GM19025 (cell line): Measurements from ENCODE around the gene DLX4.

Experiments
- ATAC-seq: cut with Tn5 transposase; IDR thresholded peaks from one replicate; pipeline ENCODE4 v1.9.1; 2021; ENCODE audit warnings: mild to moderate bottlenecking, low read depth, moderate library complexity; ENCODE audit not compliant: unreplicated experiment

DLX4 gene

GRCh38 chr17:49967621-49968404 lies 1.2 kb upstream of the DLX4 start:
- ATAC-seq = no peak

DNA sequence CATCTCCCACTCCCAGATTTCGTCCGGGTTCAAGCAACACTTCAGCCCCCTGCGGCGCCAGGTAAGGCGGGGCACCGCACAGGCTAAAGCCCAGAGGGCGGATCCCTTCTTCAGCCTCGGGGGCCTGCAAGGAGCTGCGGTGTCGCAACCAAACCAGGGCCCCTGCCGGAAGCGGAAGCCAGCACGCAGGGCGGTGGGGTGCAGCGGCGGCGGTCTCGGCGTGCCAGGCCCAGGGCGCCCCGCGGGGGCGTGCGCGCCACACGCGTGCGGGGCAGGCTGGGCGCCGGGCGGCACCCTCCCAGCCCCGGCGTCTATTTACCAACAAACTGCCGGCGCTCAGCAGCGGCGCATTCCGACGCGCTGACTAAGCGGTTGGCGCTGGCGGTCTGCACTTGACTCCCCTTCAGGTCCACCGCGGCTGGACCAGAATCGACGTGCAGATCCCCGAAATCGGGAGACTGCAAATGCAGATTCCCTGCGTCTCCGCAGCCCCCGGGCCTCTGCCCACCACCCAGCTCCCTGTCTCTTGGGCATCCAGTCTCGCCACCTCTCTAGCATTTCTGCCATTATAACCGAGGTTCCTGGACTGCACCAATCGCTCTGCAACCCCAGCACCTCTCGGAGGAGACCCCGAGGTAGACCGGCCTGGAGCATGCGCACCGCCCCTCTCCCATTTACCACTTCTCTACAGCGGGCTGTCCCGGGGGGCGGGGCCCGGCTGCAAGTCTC lies 421 bp upstream of the DLX4 start:
- no peak for ATAC-seq

GRCh38 chr17:49969795-49970389 lies 902 bp downstream of the DLX4 start:
- ATAC-seq = no peak

GRCh38 chr17:49970498-49970897 lies 1.5 kb downstream of the DLX4 start:
- no peak for ATAC-seq

DNA sequence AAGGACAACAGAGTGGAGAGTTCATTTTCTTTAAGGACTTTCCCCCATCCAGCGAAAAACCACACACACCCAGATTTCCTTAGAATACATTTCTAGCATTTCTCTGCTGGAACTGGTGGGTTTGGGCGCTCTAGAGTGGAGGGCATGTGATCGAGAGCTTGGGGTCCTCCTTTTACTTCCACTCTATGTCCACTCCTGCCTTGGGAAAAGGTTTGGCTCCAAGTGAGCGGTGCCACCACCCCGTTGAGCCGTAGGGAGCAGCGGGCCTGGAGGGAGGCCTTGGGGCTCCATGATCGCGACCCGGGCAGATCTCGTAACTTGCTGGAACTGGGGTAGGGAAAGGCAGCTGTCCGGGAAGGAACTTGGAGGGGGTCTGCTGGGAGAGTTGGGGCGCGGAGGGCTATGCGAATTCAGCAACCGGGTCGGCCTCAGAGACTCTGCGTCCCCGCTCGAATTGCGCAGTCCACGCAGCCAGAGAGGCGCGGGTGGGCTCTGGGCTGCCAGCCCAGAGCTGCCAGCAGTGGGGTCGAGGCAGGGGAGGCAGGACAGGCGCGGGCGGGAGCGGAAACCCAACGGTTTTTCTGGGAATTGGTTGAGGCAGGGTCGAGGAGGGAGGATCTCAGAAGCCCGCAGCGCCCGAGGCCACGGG lies 2.3 kb downstream of the DLX4 start:
- no peak for ATAC-seq

- no peak for ATAC-seq
Observed at GRCh38 chr17:49971848-49972485, 3.0 kb downstream of the DLX4 start.

DNA sequence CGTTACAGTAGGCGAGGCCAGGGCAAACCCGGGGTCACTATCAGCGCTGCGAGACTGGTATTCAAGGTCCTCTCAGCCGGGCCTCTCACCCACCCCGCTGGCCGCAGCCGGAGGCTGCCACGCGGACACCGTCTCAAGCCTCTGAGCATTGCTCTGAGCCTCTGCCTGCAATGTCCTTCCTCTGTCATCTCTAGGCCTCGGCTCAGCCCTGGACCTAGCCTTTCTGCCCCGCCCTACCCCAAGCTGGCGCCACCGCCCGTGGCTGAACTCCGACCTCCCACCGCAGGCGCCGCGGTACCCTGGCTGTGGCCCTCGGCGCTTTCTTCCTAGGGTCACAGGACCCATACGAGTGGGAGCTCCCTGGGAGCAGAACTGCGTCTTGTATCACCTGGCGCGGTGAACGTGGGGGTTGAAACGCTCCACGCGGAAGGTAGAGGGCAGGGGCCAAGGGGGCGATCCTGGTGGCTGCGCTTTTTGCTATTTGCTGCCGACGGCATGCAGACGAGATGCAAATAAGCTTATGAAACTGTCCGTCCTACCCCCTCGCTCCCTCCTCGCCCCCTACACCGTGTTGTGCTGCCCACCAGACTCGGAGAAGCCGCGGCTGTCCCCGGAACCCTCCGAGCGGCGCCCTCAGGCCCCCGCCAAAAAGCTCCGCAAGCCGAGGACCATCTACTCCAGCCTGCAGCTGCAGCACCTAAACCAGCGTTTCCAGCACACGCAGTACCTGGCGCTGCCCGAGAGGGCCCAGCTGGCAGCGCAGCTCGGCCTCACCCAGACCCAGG lies 3.7 kb downstream of the DLX4 start:
- ATAC-seq = no peak

DNA sequence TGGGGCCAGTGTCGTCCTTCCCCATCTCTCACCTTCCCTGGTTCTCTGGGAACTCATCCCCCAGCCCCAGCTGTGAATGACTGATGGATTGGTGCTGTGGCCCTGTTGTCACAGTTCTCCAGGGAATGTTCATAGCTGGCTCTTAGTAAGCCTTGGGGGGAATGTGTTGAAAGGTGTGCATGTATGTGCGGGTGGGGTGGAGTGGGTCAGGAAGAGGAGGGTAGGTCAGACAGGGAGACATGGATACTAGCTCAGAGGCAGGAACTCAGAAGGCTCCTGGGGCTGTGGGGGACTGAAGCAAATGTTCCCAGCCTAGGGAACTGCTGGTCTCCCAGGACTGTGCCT lies 4.3 kb downstream of the DLX4 start:
- ATAC-seq = no peak

DNA sequence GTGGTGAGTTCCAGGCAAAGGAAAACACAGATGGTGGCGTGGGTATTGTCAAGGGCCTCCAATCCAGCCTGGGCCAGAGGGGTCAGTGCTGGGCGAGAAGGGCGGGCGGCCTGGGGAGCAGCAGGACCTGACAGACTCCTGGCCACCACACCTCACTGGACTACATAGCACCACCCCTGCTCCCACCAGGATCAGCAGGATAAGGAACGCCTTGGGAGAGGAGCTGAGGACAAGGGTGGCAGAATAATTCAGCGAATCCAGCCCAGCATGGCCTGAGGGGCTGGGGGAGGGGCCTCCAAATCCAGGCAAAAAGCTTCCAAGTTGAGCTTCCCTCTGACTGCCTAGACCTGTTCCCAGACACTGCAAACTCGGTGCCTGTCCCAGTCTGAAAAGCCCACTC lies 6.5 kb downstream of the DLX4 start:
- no peak for ATAC-seq

- ATAC-seq = no peak
Observed at GRCh38 chr17:49976163-49976827, 7.3 kb downstream of the DLX4 start.

DNA sequence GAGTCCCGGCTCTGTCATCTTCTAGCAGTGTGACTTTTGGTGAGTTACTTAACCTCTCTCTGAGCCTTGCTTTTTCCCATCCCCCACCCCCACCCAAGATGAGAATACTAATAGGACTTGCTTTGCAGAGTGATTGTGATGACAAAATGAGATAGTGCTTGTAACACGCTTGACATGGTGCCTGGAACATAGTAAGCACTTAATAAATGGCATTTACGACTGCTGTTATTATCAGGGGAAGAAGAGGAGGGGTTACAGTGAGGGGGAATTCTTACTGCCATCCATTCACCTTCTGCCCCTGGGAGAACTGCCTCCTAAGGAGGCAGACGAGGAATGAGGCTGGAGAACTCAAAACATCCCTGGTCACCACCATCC lies 7.8 kb downstream of the DLX4 start:
- no peak for ATAC-seq

GRCh38 chr17:49977463-49978389 lies 8.7 kb downstream of the DLX4 start:
- no peak for ATAC-seq

DNA sequence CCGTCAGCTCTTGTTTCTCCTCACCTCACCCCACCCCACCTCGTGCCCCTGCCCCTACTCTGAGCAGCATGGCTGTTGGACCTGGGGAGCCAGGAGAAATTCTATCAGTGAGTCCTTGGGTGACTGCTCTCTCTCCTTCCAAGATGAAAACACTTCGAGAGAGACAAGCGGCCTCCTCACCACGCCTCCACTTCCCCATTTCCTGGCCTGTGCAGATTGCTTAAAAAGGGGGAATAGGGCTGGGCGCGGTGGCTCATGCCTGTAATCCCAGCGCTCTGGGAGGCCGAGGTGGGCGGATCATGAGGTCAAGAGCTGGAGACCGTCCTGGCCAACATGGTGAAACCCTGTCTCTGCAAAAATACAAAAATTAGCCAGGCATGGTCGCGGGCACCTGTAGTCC lies 9.5 kb downstream of the DLX4 start:
- ATAC-seq = no peak

GRCh38 chr17:49979748-49980479 lies 10.9 kb downstream of the DLX4 start:
- no peak for ATAC-seq

DNA sequence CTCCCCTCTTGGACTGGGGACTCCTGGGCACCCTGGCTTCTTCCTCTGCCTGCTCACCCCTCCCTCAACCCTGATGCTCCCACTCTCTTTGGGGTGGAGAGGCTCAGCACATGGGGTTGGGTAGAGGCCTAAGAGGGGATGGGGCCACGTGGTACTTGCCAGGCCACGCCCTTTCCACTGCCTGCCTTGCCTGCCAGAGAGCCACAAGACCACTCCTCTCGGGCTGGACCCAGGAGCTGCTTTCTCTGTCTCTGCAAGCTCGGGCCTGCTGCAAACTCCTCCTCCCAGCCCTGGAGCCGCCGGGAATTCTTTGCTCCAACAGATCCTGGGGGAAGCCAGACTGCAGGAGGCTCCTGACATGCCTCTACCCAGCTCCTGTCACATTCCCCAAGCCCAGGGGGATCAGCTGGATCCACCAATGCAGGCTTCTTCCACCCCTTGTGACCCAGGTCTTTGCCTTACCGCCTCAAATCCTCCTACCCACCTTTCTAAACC lies 11.8 kb downstream of the DLX4 start:
- ATAC-seq = no peak

GRCh38 chr17:49984283-49984682 lies 15.3 kb downstream of the DLX4 start:
- ATAC-seq = no peak

DNA sequence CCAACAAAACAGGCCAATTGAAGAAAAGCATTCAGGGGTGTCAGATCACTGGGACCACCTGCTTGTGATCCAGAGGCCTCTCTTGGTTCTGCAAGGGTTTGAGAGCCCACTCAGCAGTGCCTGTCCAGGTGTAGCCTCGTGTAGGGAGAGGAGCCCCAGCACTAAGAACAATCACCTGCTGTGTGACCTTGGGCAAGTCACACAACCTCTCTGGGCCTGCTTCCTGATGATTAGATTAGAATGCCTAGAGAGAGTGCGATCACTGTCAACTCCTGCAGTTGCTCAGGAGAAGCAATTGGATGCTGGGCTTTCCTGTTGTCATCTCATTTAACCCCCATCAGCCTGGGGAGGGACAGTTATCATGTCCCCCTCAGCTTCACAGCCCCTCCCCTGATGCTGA lies 15.8 kb downstream of the DLX4 start:
- no peak for ATAC-seq
